ENCODE results near the gene FLNB.

Gene FLNB

DNA sequence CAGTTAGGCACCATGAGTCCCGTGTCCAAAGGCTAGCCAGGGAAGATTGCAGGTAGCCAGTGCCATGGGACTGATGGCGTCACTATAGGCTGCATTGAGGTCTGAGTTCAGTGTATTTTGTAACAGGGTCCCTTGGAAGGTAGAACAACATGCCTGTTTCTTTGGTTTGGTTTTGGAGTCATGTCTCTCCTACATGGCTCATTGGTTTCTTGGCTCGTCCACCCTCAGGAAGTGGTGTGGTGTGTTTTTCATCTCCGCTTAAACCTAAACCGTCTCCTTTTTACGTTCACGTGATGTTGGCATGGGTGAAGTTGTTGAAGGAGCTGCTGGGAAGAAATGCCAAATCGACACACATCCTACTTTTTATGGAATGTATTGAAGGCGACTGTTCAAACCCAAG, 71.6 kb downstream of the FLNB start:
- TF ChIP-seq, protein P1, sequence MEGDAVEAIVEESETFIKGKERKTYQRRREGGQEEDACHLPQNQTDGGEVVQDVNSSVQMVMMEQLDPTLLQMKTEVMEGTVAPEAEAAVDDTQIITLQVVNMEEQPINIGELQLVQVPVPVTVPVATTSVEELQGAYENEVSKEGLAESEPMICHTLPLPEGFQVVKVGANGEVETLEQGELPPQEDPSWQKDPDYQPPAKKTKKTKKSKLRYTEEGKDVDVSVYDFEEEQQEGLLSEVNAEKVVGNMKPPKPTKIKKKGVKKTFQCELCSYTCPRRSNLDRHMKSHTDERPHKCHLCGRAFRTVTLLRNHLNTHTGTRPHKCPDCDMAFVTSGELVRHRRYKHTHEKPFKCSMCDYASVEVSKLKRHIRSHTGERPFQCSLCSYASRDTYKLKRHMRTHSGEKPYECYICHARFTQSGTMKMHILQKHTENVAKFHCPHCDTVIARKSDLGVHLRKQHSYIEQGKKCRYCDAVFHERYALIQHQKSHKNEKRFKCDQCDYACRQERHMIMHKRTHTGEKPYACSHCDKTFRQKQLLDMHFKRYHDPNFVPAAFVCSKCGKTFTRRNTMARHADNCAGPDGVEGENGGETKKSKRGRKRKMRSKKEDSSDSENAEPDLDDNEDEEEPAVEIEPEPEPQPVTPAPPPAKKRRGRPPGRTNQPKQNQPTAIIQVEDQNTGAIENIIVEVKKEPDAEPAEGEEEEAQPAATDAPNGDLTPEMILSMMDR (conservative IDR thresholded peaks at IDR 0.05) = no peak
- no peak overlapping the region for H3K27ac ChIP-seq

GRCh38 chr3:58082047-58082446, 73.8 kb downstream of the FLNB start:
- TF ChIP-seq, protein P1 (conservative IDR thresholded peaks at IDR 0.05) = no peak
- no peak overlapping the region for H3K27ac ChIP-seq

DNA sequence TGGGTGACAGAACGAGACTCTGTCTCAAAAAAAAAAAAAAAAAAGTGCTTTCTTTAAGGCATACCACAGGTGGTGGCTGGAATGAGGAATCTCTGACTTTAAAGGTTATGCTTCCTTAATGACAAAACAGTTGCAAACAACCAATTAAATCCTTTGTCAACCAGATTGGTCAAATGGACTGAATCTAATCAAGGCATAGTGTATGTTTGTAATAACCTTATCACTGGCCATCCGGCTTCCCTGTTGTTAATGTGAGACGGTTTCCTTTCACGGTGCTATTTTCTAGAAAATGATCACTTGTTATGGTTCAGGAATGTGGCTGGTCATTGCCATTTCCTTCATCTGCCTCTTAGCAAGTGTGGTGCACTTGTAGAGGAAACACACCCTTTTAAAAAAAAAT, 75.9 kb downstream of the FLNB start:
- TF ChIP-seq, protein P1 (conservative IDR thresholded peaks at IDR 0.05) = no peak
- no peak overlapping the region; the same call in 1 of the 2 replicates for H3K27ac ChIP-seq

DNA sequence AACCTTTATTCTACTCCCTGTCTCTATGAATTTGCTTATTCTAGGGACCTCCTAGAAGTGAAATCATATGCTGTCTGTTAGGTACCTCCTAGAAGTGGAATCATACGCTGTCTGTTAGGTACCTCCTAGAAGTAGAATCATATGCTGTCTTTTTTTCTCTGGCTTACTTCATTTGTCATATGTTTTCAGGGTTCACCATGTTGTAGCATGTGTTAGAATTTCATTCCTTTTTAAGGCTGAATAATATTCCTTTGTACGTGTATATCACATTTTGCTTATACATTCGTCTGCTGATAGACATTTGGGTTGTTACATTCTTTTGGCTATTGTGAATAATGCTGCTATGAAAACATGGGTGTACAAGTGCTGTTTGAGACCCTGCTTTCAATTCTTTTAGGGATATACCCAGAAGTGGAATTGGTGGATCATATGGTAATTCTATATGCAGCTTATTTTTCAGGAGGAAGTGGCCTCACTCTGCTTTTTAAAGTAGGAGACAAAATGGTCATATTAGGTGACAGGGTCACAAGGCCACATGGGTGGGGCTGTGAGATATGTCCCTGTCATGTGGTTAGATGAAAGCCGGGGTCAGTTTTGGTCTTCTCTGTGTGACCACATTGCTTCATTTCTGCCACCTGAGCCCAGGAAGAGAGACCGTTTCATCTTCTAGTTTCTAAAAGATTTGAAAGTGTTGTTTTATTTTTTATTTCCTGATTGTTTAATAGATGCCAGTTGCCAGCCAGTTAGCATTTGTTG, 76.7 kb downstream of the FLNB start:
- no peak overlapping the region for H3K27ac ChIP-seq
- TF ChIP-seq, protein P1 (conservative IDR thresholded peaks at IDR 0.05) = no peak

DNA sequence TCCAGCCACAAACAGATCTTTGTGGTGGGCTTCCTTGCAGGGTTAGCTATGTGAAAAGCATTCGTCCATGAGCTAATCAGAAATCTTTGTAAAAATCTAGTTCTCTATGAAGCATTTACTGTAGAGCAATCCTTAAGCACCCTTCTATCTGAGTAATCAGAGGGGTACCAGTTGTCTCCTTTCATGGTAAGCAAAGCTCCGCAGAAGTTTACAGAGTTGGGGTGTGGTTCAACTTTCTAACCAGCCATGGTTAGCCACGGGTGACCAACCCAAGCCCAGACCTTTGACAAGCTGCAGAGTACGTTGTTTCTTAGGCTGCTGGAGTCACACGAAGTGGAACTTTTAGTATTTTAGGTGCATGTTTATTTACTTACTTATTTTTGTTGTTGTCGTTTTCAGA, 77.4 kb downstream of the FLNB start:
- TF ChIP-seq, protein P1 (conservative IDR thresholded peaks at IDR 0.05) = no peak
- no peak overlapping the region for H3K27ac ChIP-seq

- no peak overlapping the region for H3K27ac ChIP-seq
- TF ChIP-seq, protein P1 (conservative IDR thresholded peaks at IDR 0.05) = no peak
Measured at GRCh38 chr3:58088501-58088900, 80.3 kb downstream of the FLNB start.

DNA sequence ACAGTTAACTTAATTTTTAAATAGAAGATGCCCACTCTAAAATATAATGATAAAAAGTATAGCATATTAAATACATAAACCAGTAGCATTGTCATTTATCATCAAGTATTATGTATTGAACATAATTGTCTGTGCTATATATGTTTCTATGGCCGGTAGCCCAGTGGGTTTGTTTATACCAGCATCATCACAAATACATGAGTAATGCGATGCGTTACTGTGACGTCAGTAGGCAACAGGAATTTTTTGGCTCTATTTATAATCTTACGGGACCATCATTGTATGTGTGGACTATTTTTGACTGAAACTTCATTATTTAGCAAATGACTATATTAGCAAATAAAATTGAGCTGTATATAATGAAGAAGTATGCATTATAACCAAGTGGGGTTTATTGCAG, 82.1 kb downstream of the FLNB start:
- no peak overlapping the region for H3K27ac ChIP-seq
- TF ChIP-seq, protein P1 (conservative IDR thresholded peaks at IDR 0.05) = no peak

All from VCaP (cell line).